Gastrocnemius medialis (tissue), 4 donors: ENCODE data around the gene ALK. TPM values are rescaled to one million over a fixed set of nuclear protein-coding genes. Genes with fewer than 3 reads are reported as not detected.

Source experiments
- ATAC-seq, 2 donors: fragments of 150-250 bp; one replicate each; pipeline ENCODE4 v1.9.1; 2016
- DNase-seq, 2 donors: peaks; one replicate each; pipeline ENCODE4 v3.0.0-alpha.2; 2019
- H3K27ac ChIP-seq, 4 donors: fragments of 200-600 bp; sonication (generic); 1 replicate in 1 of 4; 2 replicates in 3 of 4; pipeline ENCODE4 v1.5.1; 2016 to 2018; ENCODE audit warnings: mild to moderate bottlenecking in 2 of 4, moderate library complexity in 1 of 4
- H3K27me3 ChIP-seq, 3 donors: fragments of 200-600 bp; sonication (generic) in 2 of 3; 1 replicate in 1 of 3; 2 replicates in 2 of 3; pipeline versions ENCODE4 v1.5.1 to v1.6.0; 2016 to 2019; ENCODE audit warnings: mild to moderate bottlenecking in 1 of 3, moderate library complexity in 1 of 3
- H3K36me3 ChIP-seq, 2 donors: fragments of 200-600 bp; sonication (generic) in 1 of 2; one replicate each; pipeline ENCODE4 v1.5.1; 2017 to 2018
- H3K4me1 ChIP-seq, 2 donors: fragments of 200-600 bp; sonication (generic) in 1 of 2; one replicate each; pipeline ENCODE4 v1.5.1; 2016 to 2017; ENCODE audit warnings: mild to moderate bottlenecking in 2 of 2
- H3K4me3 ChIP-seq, 4 donors: fragments of 200-600 bp; sonication (generic) in 3 of 4; 1 replicate in 1 of 4; 2 replicates in 3 of 4; pipeline ENCODE4 v1.5.1; 2016 to 2019; ENCODE audit warnings: mild to moderate bottlenecking in 2 of 4
- H3K9me3 ChIP-seq, 3 donors: fragments of 200-600 bp; sonication (generic) in 2 of 3; 1 replicate in 1 of 3; 2 replicates in 2 of 3; pipeline ENCODE4 v1.5.1; 2016 to 2019
- CTCF ChIP-seq, 5 experiments: fragments of 450-650 bp in 3 of 5; fragments of 200-600 bp in 2 of 5; sonication (generic) in 2 of 5; IDR thresholded peaks in 4 of 5; conservative IDR thresholded peaks in 1 of 5; 1 replicate in 4 of 5; 2 replicates in 1 of 5; pipeline ENCODE4 v1.5.1; 2016 to 2019; ENCODE audit warnings: antibody characterized with exemption in 5 of 5, mild to moderate bottlenecking in 3 of 5, moderate library complexity in 3 of 5
- POLR2A ChIP-seq, 2 donors: fragments of 450-650 bp; IDR thresholded peaks; one replicate each; pipeline ENCODE4 v1.6.1; 2017; ENCODE audit warnings: antibody characterized with exemption in 2 of 2, mild to moderate bottlenecking in 2 of 2, moderate library complexity in 2 of 2
- in situ Hi-C, 4 donors: fragments of 200-750 bp; cut with MboI; loops; one replicate each; pipeline versions ENCODE4 v1.15.0 to v1.8.0; 2017; ENCODE audit warnings: low sequenced_read_pairs in 4 of 4
- intact Hi-C: fragments of 100-400 bp; cut with DNase I; formaldehyde crosslinking; loops from one replicate; pipeline ENCODE4 v1.15.1; 2023; ENCODE audit warnings: low total_unique reads
- total RNA-seq, 4 donors: library from RNA; depleted of rRNA; stranded (reverse); fragments of >200 nt; gene quantifications; one replicate each; pipeline versions ENCODE4 v1.1.0 to v1.2.3, GENCODE V29; 2016

ALK gene
- total RNA-seq, 4 donors from 2014 or later, result not detected

DNA sequence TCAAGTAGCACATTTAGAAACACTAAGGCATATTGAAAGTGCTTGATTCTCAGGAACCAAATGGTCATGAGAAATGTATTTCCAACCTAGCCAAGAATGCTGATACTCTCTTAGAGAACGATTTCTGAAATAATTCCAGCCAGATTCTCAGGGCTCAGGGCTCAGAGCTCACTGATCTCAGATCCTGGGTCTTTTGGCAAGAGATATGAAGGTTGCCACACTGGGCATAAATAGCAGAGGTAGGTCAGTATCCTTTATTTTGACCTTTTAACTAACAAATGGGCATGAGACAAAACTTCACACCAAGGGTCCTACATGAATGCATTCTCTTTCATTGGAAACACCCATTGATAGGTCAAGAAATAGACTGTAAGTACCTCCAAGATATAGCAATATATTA is 364.1 kb downstream of the ALK start:
- Histone ChIP-seq H3K4me1 (no peaks in the 10 kb centered on the region), H3K4me3 (no peak overlapping the region), H3K27ac (no peak overlapping the region), H3K9me3 (no peaks in the 10 kb centered on the region), H3K27me3 (no peaks in the 10 kb centered on the region), H3K36me3 (no peaks in the 10 kb centered on the region)
- no peak for TF ChIP-seq CTCF (IDR thresholded peaks at IDR 0.05 in 4 of 5, conservative IDR thresholded peaks at IDR 0.05 in 1 of 5)
- TF ChIP-seq POLR2A (IDR thresholded peaks at IDR 0.05), result no peak
- ATAC-seq (no peak), DNase-seq (no peak)
- intact Hi-C loops (no loop called here), in situ Hi-C loops (no loop called here)

- no peak for ATAC-seq
- intact Hi-C loops (no loop called here), in situ Hi-C loops (no loop called here)
- no peak for TF ChIP-seq CTCF (IDR thresholded peaks at IDR 0.05 in 4 of 5, conservative IDR thresholded peaks at IDR 0.05 in 1 of 5)
- TF ChIP-seq POLR2A (IDR thresholded peaks at IDR 0.05), result no peak
- Histone ChIP-seq H3K4me3 (no peak overlapping the region), H3K4me1 (no peaks in the 10 kb centered on the region), H3K9me3 (no peaks in the 10 kb centered on the region), H3K36me3 (no peaks in the 10 kb centered on the region), H3K27ac (no peak overlapping the region), H3K27me3 (no peaks in the 10 kb centered on the region)
- no peak for DNase-seq
These were observed 372.4 kb downstream of the ALK start for GRCh38 chr2:29549069-29549380.

DNA sequence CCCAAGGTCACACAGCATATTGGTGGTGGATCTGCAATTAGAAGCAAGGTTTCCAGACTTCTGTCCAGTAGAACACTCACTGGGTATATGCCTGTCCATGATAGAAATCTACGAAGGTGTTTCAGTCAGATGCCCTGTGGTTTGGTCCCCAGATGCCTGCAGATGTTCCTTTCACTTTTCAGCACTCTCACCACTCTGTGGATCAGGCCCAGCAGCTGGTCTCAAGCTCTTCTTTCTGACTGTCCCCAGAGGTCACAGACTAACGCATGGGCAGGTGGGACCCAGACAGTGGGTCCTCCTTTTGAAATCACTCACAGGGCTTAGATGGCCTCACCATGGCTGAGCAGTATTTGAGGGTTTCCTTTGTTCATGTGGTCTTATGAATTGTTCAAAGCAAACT is 376.5 kb downstream of the ALK start:
- Histone ChIP-seq H3K4me1 (no peaks in the 10 kb centered on the region), H3K27me3 (no peaks in the 10 kb centered on the region), H3K4me3 (no peak overlapping the region), H3K27ac (no peak overlapping the region), H3K36me3 (no peaks in the 10 kb centered on the region), H3K9me3 (no peaks in the 10 kb centered on the region)
- no peak for ATAC-seq
- TF ChIP-seq CTCF (IDR thresholded peaks at IDR 0.05 in 4 of 5, conservative IDR thresholded peaks at IDR 0.05 in 1 of 5) (no peak), POLR2A (IDR thresholded peaks at IDR 0.05) (no peak)
- DNase-seq, result no peak
- in situ Hi-C loops, result no loop called here
- intact Hi-C loops, result no loop called here

DNA sequence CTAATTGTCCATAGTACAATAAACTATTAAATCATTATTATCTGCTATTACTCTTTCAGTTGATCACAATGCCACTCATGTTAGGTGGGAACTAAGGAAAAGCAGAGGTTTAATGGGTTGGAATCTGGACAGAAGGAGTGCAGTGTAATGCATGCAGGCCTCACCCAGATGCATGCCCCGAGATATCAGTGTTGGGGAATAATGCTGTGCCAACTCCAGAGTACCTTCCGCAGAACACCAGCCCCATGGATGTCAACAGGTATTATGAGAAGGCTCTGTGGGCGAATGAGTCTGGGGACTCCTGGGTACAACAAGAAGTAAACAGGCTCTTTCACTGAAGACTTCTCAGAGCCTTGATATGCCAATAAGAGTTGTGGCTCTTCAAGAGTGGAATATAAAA is 377.4 kb downstream of the ALK start:
- intact Hi-C loops, result no loop called here
- no peaks in the 10 kb centered on the region for H3K9me3 ChIP-seq
- no peak for DNase-seq
- no peaks in the 10 kb centered on the region for H3K27me3 ChIP-seq
- no peaks in the 10 kb centered on the region for H3K36me3 ChIP-seq
- ATAC-seq, result no peak
- no peaks in the 10 kb centered on the region for H3K4me1 ChIP-seq
- H3K27ac ChIP-seq, result no peak overlapping the region
- TF ChIP-seq POLR2A (IDR thresholded peaks at IDR 0.05), result no peak
- no peak for TF ChIP-seq CTCF (IDR thresholded peaks at IDR 0.05 in 4 of 5, conservative IDR thresholded peaks at IDR 0.05 in 1 of 5)
- H3K4me3 ChIP-seq, result no peak overlapping the region
- in situ Hi-C loops, result no loop called here

DNA sequence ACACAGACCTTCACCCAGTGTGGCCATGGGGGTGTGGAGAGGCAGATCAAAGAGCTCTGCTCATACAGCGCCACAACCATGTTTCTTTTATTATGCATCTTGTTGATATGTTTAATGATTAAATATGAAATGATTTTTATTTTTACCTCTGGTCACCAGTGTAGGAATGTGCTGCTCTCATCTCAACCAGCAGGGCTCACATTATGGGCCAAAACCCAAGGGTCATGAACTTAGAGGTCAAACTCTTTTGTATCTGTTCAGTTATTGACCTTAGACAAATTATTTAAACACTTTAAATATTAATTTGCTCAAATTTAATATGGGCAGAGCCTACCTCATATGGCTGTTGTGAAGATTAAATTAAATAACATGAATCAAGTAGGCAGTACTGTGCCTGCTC is 386.2 kb downstream of the ALK start:
- intact Hi-C loops, result no loop called here
- H3K4me1 ChIP-seq, result peaks cover 3 to 5% of the 10 kb centered on the region in 2 donors
- no peak overlapping the region for H3K27ac ChIP-seq
- DNase-seq (no peak), ATAC-seq (no peak)
- TF ChIP-seq POLR2A (IDR thresholded peaks at IDR 0.05) (no peak), CTCF (IDR thresholded peaks at IDR 0.05 in 4 of 5, conservative IDR thresholded peaks at IDR 0.05 in 1 of 5) (no peak)
- no peak overlapping the region for H3K4me3 ChIP-seq
- H3K9me3 ChIP-seq, result no peaks in the 10 kb centered on the region
- in situ Hi-C loops, result no loop called here
- no peaks in the 10 kb centered on the region for H3K27me3 ChIP-seq
- H3K36me3 ChIP-seq, result no peaks in the 10 kb centered on the region
